Osteoblast (primary cell): Measurements from ENCODE around the gene GDF3. TPM values are rescaled to one million over a fixed set of nuclear protein-coding genes. Genes with fewer than 3 reads are reported as not detected.

Experiments
- DNase-seq: peaks from one replicate; pipeline ENCODE4 v3.0.0; 2011; ENCODE audit warnings: low spot score, mixed read lengths; ENCODE audit not compliant: insufficient read length; ENCODE audit errors: missing footprints
- H2AFZ ChIP-seq: 2 replicates; pipeline ENCODE4 v1.6.0; 2011; ENCODE audit warnings: mild to moderate bottlenecking, low read length
- H3K27ac ChIP-seq: 2 replicates; pipeline ENCODE4 v1.5.1; 2011; ENCODE audit warnings: mild to moderate bottlenecking, low read depth, low read length, moderate library complexity
- H3K27me3 ChIP-seq: 2 replicates; pipeline ENCODE4 v1.6.0; 2012; ENCODE audit warnings: mild to moderate bottlenecking, control low read depth, inconsistent platforms, low read length, moderate library complexity; ENCODE audit not compliant: insufficient read depth
- H3K36me3 ChIP-seq: 2 replicates; pipeline ENCODE4 v1.5.1; 2011; ENCODE audit warnings: mild to moderate bottlenecking, low read length, control low read depth, moderate library complexity; ENCODE audit not compliant: insufficient read depth
- H3K4me1 ChIP-seq: 2 replicates; pipeline ENCODE4 v1.5.1; 2011; ENCODE audit warnings: mild to moderate bottlenecking, low read length, control low read depth, moderate library complexity; ENCODE audit not compliant: insufficient read depth
- H3K4me2 ChIP-seq: 2 replicates; pipeline ENCODE4 v1.6.0; 2011; ENCODE audit warnings: mild to moderate bottlenecking, low read length; ENCODE audit not compliant: insufficient read depth
- H3K4me3 ChIP-seq: fragments of 200-600 bp; sonication (generic); 3 replicates; pipeline ENCODE4 v1.5.1; 2012; ENCODE audit warnings: mild to moderate bottlenecking, low read length, inconsistent platforms; ENCODE audit not compliant: insufficient read depth
- H3K79me2 ChIP-seq: 2 replicates; pipeline ENCODE4 v1.6.0; 2012; ENCODE audit warnings: mild to moderate bottlenecking, low read length, control low read depth, inconsistent platforms; ENCODE audit not compliant: insufficient read depth
- H3K9me3 ChIP-seq: 2 replicates; pipeline ENCODE4 v1.5.1; 2011; ENCODE audit warnings: low read depth, low read length, control low read depth
- H4K20me1 ChIP-seq: 2 replicates; pipeline ENCODE4 v1.6.0; 2012; ENCODE audit warnings: mild to moderate bottlenecking, low read length, control low read depth; ENCODE audit not compliant: insufficient read depth
- total RNA-seq: library from RNA; depleted of rRNA; stranded (reverse); fragments of >200 nt; gene quantifications from 2 replicates; pipeline ENCODE4 v1.2.3, GENCODE V29; 2012
- TF ChIP-seq, protein P1 (sequence below): IDR thresholded peaks from 2 replicates; pipeline ENCODE4 v1.5.1; 2011; ENCODE audit warnings: mild to moderate bottlenecking, low read depth, low read length, moderate library complexity; ENCODE audit errors: extremely low read depth

GDF3 gene
- total RNA-seq, 1 donor: not detected

DNA sequence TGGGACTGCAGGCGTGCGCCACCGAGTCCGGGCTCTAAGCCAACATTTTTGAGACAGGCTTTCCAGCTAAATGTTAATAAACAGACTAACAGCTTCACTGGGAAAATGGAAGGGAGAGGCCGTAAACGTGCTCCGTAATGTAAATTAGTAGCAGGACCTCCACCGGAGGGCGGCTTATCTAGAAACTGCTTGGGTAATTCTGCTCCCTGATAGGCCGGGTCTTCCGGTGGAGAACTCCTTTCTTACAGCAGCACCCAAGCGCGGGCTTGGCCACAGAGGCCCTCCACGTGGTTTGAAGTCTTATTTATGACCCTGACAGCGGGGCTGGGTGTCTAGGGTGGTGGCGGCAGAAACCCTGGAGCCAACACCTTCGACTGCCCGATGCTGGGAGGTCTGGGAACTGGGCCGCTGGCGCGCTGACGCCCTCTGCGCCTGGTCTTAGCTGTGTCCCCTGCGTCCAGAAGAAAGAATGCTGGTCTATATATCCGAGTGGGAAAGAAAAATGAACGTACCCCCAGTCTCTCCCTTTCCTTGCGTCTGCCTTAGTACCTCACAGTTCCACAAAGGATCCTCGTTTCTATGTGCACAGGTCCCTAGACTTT lies 17.4 kb upstream of the GDF3 start:
- no peaks in the 10 kb centered on the region for H3K4me1 ChIP-seq
- no peak overlapping the region for H3K4me2 ChIP-seq
- no peaks in the 10 kb centered on the region for H4K20me1 ChIP-seq
- no peaks in the 10 kb centered on the region for H3K36me3 ChIP-seq
- H2AFZ ChIP-seq: no peak overlapping the region
- no peak for DNase-seq
- no peak overlapping the region for H3K27ac ChIP-seq
- H3K4me3 ChIP-seq: no peak overlapping the region
- no peaks in the 10 kb centered on the region for H3K9me3 ChIP-seq
- TF ChIP-seq, protein P1, sequence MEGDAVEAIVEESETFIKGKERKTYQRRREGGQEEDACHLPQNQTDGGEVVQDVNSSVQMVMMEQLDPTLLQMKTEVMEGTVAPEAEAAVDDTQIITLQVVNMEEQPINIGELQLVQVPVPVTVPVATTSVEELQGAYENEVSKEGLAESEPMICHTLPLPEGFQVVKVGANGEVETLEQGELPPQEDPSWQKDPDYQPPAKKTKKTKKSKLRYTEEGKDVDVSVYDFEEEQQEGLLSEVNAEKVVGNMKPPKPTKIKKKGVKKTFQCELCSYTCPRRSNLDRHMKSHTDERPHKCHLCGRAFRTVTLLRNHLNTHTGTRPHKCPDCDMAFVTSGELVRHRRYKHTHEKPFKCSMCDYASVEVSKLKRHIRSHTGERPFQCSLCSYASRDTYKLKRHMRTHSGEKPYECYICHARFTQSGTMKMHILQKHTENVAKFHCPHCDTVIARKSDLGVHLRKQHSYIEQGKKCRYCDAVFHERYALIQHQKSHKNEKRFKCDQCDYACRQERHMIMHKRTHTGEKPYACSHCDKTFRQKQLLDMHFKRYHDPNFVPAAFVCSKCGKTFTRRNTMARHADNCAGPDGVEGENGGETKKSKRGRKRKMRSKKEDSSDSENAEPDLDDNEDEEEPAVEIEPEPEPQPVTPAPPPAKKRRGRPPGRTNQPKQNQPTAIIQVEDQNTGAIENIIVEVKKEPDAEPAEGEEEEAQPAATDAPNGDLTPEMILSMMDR: no peak
- H3K79me2 ChIP-seq: no peaks in the 10 kb centered on the region
- H3K27me3 ChIP-seq: no peaks in the 10 kb centered on the region

DNA sequence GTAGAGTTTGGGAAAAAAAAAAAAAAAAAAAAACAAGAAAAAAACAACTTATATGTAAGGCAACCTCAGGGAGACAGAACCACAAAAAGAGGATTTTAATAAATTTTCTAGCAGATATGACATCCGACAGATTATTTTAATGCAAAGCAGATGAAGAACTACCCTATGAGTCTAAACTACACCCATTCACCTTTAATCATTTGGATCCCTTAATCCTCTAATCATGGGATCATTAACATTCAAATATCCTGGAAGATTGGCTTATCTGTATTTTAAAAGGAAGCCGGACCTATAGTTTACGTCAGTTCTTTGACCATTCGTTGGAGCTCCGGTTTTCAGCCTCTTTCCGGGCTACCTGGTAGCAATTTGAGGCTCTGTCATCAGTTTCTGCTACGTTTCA lies 15.6 kb upstream of the GDF3 start, which contains the start of gene DPPA3:
Gene DPPA3 (plus strand): TSS at position 301 of the 400 bp plus-strand sequence. CDS start 138 bp downstream, outside the sequence.
- Histone ChIP-seq H3K4me3 (no peak within 1 kb of the TSS), H3K9me3 (no peaks in the 10 kb centered on the region), H2AFZ (no peak within 1 kb of the TSS)

DNA sequence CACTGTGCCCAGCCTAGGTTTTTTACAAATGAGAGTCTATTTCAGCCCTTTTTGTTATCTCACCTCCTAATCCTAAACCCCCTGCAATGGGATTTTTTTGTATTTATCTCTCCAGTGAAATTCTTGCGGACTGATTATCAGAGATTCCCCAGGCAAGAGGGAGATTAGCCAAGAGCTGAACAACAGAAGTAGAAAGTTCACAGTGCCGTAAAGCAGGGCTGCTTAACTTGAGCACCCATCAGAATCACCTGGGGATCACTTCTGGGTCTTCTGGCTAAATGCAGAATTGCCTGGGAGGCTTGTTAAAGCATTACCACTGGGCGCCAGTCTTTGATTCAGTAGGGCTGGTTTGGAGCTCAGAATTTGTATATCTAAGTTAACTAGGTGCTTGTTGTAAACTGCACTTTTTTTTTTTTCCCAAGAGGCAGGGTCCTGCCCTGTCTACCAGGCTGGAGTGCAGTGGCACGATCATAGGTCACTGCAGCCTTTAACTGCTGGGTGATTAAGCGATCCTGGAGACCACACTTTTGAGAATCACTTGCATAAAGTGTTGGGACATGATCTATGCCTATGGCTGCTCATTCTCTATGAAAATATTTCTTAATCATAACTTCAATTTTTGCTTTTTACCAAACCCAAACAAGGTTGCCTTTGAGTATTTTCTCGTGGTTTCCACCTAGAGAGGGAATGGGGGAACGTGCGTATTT lies 14.5 kb upstream of the GDF3 start:
- Histone ChIP-seq H3K9me3 (no peaks in the 10 kb centered on the region), H2AFZ (no peak overlapping the region), H3K79me2 (no peaks in the 10 kb centered on the region), H4K20me1 (no peaks in the 10 kb centered on the region), H3K4me3 (no peak overlapping the region), H3K36me3 (no peaks in the 10 kb centered on the region), H3K27ac (no peak overlapping the region), H3K4me1 (no peaks in the 10 kb centered on the region), H3K27me3 (no peaks in the 10 kb centered on the region), H3K4me2 (no peak overlapping the region)
- DNase-seq: no peak
- TF ChIP-seq, protein P1: no peak

More for the DNA sequence above, 15.6 kb upstream of the GDF3 start, which contains the start of gene DPPA3:
- Histone ChIP-seq H3K4me2 (no peak within 1 kb of the TSS), H3K27me3 (no peaks in the 10 kb centered on the region), H3K4me1 (no peaks in the 10 kb centered on the region), H3K36me3 (no peaks in the 10 kb centered on the region), H3K79me2 (no peaks in the 10 kb centered on the region), H3K27ac (no peak within 1 kb of the TSS), H4K20me1 (no peaks in the 10 kb centered on the region)
- DNase-seq: no peak
- TF ChIP-seq, protein P1: no peak

DNA sequence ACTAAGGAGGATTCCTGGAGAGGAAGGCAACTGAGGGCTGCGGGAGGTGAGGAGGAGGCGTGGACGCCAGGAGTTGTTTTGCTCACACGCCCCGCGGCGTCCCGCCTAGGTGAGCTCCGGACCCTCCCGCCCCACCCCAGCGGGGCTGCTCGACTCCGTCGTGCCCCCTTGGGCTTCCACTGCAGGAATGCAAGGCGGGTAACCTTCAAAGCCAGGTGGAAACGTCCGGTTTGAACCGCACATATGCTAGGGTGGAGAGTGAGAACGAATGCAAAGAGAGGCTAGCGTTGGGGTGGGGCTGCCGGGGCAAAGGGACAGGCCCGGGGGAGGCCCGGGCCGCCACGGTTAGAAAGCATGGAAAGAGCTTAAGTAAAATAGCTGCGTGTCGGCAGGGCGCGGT lies 10.3 kb upstream of the GDF3 start:
- Histone ChIP-seq H2AFZ (no peak overlapping the region), H3K27ac (no peak overlapping the region), H3K9me3 (no peaks in the 10 kb centered on the region), H4K20me1 (no peaks in the 10 kb centered on the region), H3K4me3 (no peak overlapping the region), H3K27me3 (no peaks in the 10 kb centered on the region), H3K4me1 (no peaks in the 10 kb centered on the region), H3K4me2 (no peak overlapping the region), H3K79me2 (no peaks in the 10 kb centered on the region), H3K36me3 (no peaks in the 10 kb centered on the region)
- DNase-seq: no peak
- TF ChIP-seq, protein P1: no peak
